HG03139 (cell line): Measurements from ENCODE around the gene STIMATE.

Source experiments
- ATAC-seq: cut with Tn5 transposase; IDR thresholded peaks from one replicate; pipeline ENCODE4 v1.9.1; 2021; ENCODE audit not compliant: unreplicated experiment

STIMATE gene

GRCh38 chr3:52871761-52872160 lies 25.6 kb downstream of the STIMATE start:
- no peak for ATAC-seq

- no peak for ATAC-seq
These were observed 26.9 kb downstream of the STIMATE start for GRCh38 chr3:52870471-52870870.

- no peak for ATAC-seq
These were observed 30.9 kb downstream of the STIMATE start for GRCh38 chr3:52866427-52866826.

- no peak for ATAC-seq
These were observed 31.4 kb downstream of the STIMATE start for GRCh38 chr3:52865994-52866393.

- ATAC-seq: no peak
These were observed 37.0 kb downstream of the STIMATE start for GRCh38 chr3:52860424-52860768.

- no peak for ATAC-seq
These were observed 37.5 kb downstream of the STIMATE start for GRCh38 chr3:52859686-52860423.

GRCh38 chr3:52857864-52858263 lies 39.5 kb downstream of the STIMATE start:
- ATAC-seq: no peak

- no peak for ATAC-seq
These were observed 40.2 kb downstream of the STIMATE start for GRCh38 chr3:52857133-52857532.

GRCh38 chr3:52856666-52857065 lies 40.7 kb downstream of the STIMATE start:
- ATAC-seq: no peak

- no peak for ATAC-seq
These were observed 43.3 kb downstream of the STIMATE start for GRCh38 chr3:52854013-52854412.

GRCh38 chr3:52852419-52852818 lies 44.9 kb downstream of the STIMATE start:
- no peak for ATAC-seq

GRCh38 chr3:52851348-52851747 lies 46.0 kb downstream of the STIMATE start:
- ATAC-seq: no peak

- no peak for ATAC-seq
These were observed 47.7 kb downstream of the STIMATE start for GRCh38 chr3:52849656-52850055.

- ATAC-seq: no peak
These were observed 48.7 kb downstream of the STIMATE start for GRCh38 chr3:52848617-52849016.

- ATAC-seq: no peak
These were observed 49.6 kb downstream of the STIMATE start for GRCh38 chr3:52847726-52848125.

GRCh38 chr3:52847241-52847640 lies 50.1 kb downstream of the STIMATE start:
- no peak for ATAC-seq

- ATAC-seq: no peak
These were observed 50.8 kb downstream of the STIMATE start for GRCh38 chr3:52846432-52846965.

GRCh38 chr3:52845691-52846431 lies 51.5 kb downstream of the STIMATE start:
- no peak for ATAC-seq

GRCh38 chr3:52845157-52845556 lies 52.2 kb downstream of the STIMATE start:
- ATAC-seq: no peak

GRCh38 chr3:52844290-52844975 lies 52.9 kb downstream of the STIMATE start:
- ATAC-seq: no peak

GRCh38 chr3:52843881-52844280 lies 53.5 kb downstream of the STIMATE start:
- ATAC-seq: no peak
